ENCODE results near the gene SEPHS2.

The SEPHS2 gene

GRCh38 chr16:30444231-30445148 lies 1.2 kb downstream of the SEPHS2 start:
- no peak for TF ChIP-seq CTCF (IDR thresholded peaks at IDR 0.05; ENCODE audit: extremely low read depth, insufficient read depth, missing control alignments)
- in situ Hi-C loops (cut with MboI; ENCODE audit: low pct_unique_long_range_greater_than_20kb, low sequenced_read_pairs, unreplicated experiment): no loop called here
- DNase-seq (ENCODE audit: low spot score): no peak

GRCh38 chr16:30443631-30444030 lies 2.0 kb downstream of the SEPHS2 start:
- no peak for TF ChIP-seq CTCF (IDR thresholded peaks at IDR 0.05; ENCODE audit: extremely low read depth, insufficient read depth, missing control alignments)
- DNase-seq (ENCODE audit: low spot score): no peak
- in situ Hi-C loops (cut with MboI; ENCODE audit: low pct_unique_long_range_greater_than_20kb, low sequenced_read_pairs, unreplicated experiment): no loop called here

DNA sequence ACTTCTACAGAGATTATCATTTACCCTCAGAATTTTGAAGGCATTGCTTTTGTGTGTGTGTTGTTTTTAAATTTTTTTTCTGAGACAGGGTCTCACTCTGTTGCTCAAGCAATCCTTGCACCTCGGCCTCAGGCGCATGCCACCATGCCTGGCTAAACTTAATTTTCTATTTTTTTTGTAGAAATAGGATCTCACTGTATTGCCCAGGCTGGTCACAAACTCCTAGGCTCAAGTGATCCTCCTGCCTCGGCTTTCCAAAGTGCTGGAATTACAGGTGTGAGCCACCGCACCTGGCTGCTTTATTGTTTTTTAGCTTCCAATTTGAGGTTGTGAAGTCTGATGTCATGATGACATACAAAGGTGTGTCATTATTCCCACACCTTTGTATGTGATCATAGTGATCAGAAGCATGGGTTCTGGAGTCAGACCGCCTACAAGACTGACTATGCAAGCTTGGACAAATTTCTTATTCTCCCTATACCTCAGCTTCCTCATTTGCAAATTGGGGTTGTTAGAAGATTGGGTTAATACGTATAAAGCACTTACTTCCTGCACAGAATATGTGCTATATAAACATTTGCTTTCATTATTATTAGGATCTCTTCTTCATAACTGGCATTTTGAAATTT lies 5.8 kb downstream of the SEPHS2 start:
- in situ Hi-C loops (cut with MboI; ENCODE audit: low pct_unique_long_range_greater_than_20kb, low sequenced_read_pairs, unreplicated experiment): loop anchor here (10.0 kb wide), 1 partner anchor 165 kb away; no protein-coding TSS in a partner anchor
- TF ChIP-seq CTCF (IDR thresholded peaks at IDR 0.05; ENCODE audit: extremely low read depth, insufficient read depth, missing control alignments): no peak
- DNase-seq (ENCODE audit: low spot score): no peak

DNA sequence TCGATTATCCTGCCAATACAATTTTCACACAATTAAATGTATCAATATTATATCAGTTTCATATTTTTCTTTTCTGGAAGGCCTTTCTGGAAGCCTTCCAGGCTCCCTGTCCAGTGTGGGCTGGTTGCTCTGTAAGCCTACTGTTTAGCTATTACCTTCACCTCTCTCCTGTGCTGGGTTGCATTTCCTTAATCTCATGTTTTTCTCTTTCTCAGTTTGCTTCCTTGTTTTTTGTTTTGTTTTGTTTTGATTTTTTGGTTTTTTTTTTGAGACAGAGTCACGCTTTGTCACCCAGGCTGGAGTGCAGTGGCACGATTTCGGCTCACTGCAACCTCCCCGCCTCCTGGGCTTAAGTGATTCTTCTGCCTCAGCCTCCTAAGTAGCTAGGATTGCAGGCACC lies 6.8 kb downstream of the SEPHS2 start:
- DNase-seq (ENCODE audit: low spot score): no peak
- in situ Hi-C loops (cut with MboI; ENCODE audit: low pct_unique_long_range_greater_than_20kb, low sequenced_read_pairs, unreplicated experiment): loop anchor here (10.0 kb wide), 1 partner anchor 166 kb away; no protein-coding TSS in a partner anchor
- TF ChIP-seq CTCF (IDR thresholded peaks at IDR 0.05; ENCODE audit: extremely low read depth, insufficient read depth, missing control alignments): no peak

GRCh38 chr16:30437511-30438046 lies 8.1 kb downstream of the SEPHS2 start:
- in situ Hi-C loops (cut with MboI; ENCODE audit: low pct_unique_long_range_greater_than_20kb, low sequenced_read_pairs, unreplicated experiment): loop anchor here (10.0 kb wide), 1 partner anchor 167 kb away; no protein-coding TSS in a partner anchor
- no peak for DNase-seq (ENCODE audit: low spot score)
- no peak for TF ChIP-seq CTCF (IDR thresholded peaks at IDR 0.05; ENCODE audit: extremely low read depth, insufficient read depth, missing control alignments)

GRCh38 chr16:30434852-30435251 lies 10.8 kb downstream of the SEPHS2 start:
- DNase-seq (ENCODE audit: low spot score): no peak
- no peak for TF ChIP-seq CTCF (IDR thresholded peaks at IDR 0.05; ENCODE audit: extremely low read depth, insufficient read depth, missing control alignments)
- in situ Hi-C loops (cut with MboI; ENCODE audit: low pct_unique_long_range_greater_than_20kb, low sequenced_read_pairs, unreplicated experiment): loop anchor here (10.0 kb wide), 1 partner anchor 170 kb away; no protein-coding TSS in a partner anchor

All from GM13977 (cell line).